HCT116 (cell line): Measurements from ENCODE around the gene HOXD10.

ENCODE experiments used
- CTCF ChIP-seq, 3 experiments: fragments of 200-600 bp in 1 of 3; sonication (generic) in 1 of 3; IDR thresholded peaks in 2 of 3; conservative IDR thresholded peaks in 1 of 3; 2 replicates each; pipeline ENCODE4 v1.5.1; 2012 to 2017; ENCODE audit warnings: low read depth in 2 of 3, low read length in 2 of 3, antibody characterized with exemption in 1 of 3, borderline replicate concordance in 1 of 3, control low read depth in 1 of 3, mild to moderate bottlenecking in 1 of 3, mixed read lengths in 1 of 3, mixed run types in 1 of 3, moderate library complexity in 1 of 3; ENCODE audit not compliant: insufficient read depth in 1 of 3
- EZH2 ChIP-seq: fragments of 200-600 bp; sonication (generic); IDR thresholded peaks from 2 replicates; pipeline ENCODE4 v1.6.1; 2017; ENCODE audit warnings: antibody characterized with exemption, mixed run types
- EZH2phosphoT487 ChIP-seq: fragments of 200-600 bp; IDR thresholded peaks from 2 replicates; pipeline ENCODE4 v1.6.1; 2018; ENCODE audit warnings: antibody characterized with exemption, borderline replicate concordance
- MAX ChIP-seq: IDR thresholded peaks from 2 replicates; pipeline ENCODE4 v1.6.1; 2012
- POLR2A ChIP-seq: IDR thresholded peaks from 2 replicates; pipeline ENCODE4 v1.7.0; 2011; ENCODE audit warnings: borderline replicate concordance; ENCODE audit not compliant: insufficient read depth, insufficient read length; ENCODE audit errors: extremely low read depth
- YY1 ChIP-seq: IDR thresholded peaks from 2 replicates; pipeline ENCODE4 v1.6.1; 2011; ENCODE audit warnings: low read length, low read depth, moderate library complexity, mild to moderate bottlenecking; ENCODE audit not compliant: insufficient replicate concordance; ENCODE audit errors: extremely low read depth

- TF ChIP-seq EZH2 (no peak), MAX (no peak), EZH2phosphoT487 (no peak), POLR2A (no peak), CTCF (IDR thresholded peaks at IDR 0.05 in 2 of 3, conservative IDR thresholded peaks at IDR 0.05 in 1 of 3; ENCODE audit: borderline replicate concordance in 1 of 3, insufficient read depth in 1 of 3, low read depth in 2 of 3, low read length in 2 of 3) (no peak), YY1 (no peak)
Measured at GRCh38 chr2:176091329-176092258, 25.0 kb upstream of the HOXD10 start.
